ENCODE measurements around the gene DAPK1.
"Not testable (repeated sequence)": the region's sequence is repeated elsewhere in the genome, so short reads cannot be mapped to it uniquely, and the experiment has no call there.

DAPK1 gene

GRCh38 chr9:87542141-87542540 lies 44.5 kb downstream of the DAPK1 start:
- no peak for DNase-seq (ENCODE audit: low read depth in 2 of 3, low spot score in 2 of 3)

- DNase-seq (ENCODE audit: low read depth in 2 of 3, low spot score in 2 of 3), result no peak
Measured at GRCh38 chr9:87543251-87543650, 45.6 kb downstream of the DAPK1 start.

GRCh38 chr9:87545858-87546257 lies 48.2 kb downstream of the DAPK1 start:
- DNase-seq (ENCODE audit: low read depth in 2 of 3, low spot score in 2 of 3), result no peak

- no peak for DNase-seq (ENCODE audit: low read depth in 2 of 3, low spot score in 2 of 3)
Measured at GRCh38 chr9:87546704-87547103, 49.0 kb downstream of the DAPK1 start.

- no peak for DNase-seq (ENCODE audit: low read depth in 2 of 3, low spot score in 2 of 3)
Measured at GRCh38 chr9:87547671-87548081, 50.0 kb downstream of the DAPK1 start.

GRCh38 chr9:87548159-87548558 lies 50.5 kb downstream of the DAPK1 start:
- no peak for DNase-seq (ENCODE audit: low read depth in 2 of 3, low spot score in 2 of 3)

- not testable (repeated sequence) for DNase-seq (ENCODE audit: low read depth in 2 of 3, low spot score in 2 of 3)
Measured at GRCh38 chr9:87549088-87549487, 51.4 kb downstream of the DAPK1 start.

GRCh38 chr9:87549791-87550190 lies 52.1 kb downstream of the DAPK1 start:
- DNase-seq (ENCODE audit: low read depth in 2 of 3, low spot score in 2 of 3), result no peak

- no peak for DNase-seq (ENCODE audit: low read depth in 2 of 3, low spot score in 2 of 3)
Measured at GRCh38 chr9:87550253-87550954, 52.7 kb downstream of the DAPK1 start.

- no peak for DNase-seq (ENCODE audit: low read depth in 2 of 3, low spot score in 2 of 3)
Measured at GRCh38 chr9:87551772-87552217, 54.1 kb downstream of the DAPK1 start.

- DNase-seq (ENCODE audit: low read depth in 2 of 3, low spot score in 2 of 3), result no peak
Measured at GRCh38 chr9:87554171-87554910, 56.7 kb downstream of the DAPK1 start.

GRCh38 chr9:87554976-87555375 lies 57.3 kb downstream of the DAPK1 start:
- no peak for DNase-seq (ENCODE audit: low read depth in 2 of 3, low spot score in 2 of 3)

GRCh38 chr9:87556039-87556438 lies 58.4 kb downstream of the DAPK1 start:
- no peak for DNase-seq (ENCODE audit: low read depth in 2 of 3, low spot score in 2 of 3)

GRCh38 chr9:87556821-87557220 lies 59.2 kb downstream of the DAPK1 start:
- DNase-seq (ENCODE audit: low read depth in 2 of 3, low spot score in 2 of 3), result no peak

GRCh38 chr9:87557996-87558395 lies 60.3 kb downstream of the DAPK1 start:
- DNase-seq (ENCODE audit: low read depth in 2 of 3, low spot score in 2 of 3), result no peak

GRCh38 chr9:87558606-87559190 lies 61.0 kb downstream of the DAPK1 start:
- DNase-seq (ENCODE audit: low read depth in 2 of 3, low spot score in 2 of 3), result no peak

- DNase-seq (ENCODE audit: low read depth in 2 of 3, low spot score in 2 of 3), result no peak
Measured at GRCh38 chr9:87562062-87562461, 64.4 kb downstream of the DAPK1 start.

GRCh38 chr9:87562530-87563170 lies 65.0 kb downstream of the DAPK1 start:
- DNase-seq (ENCODE audit: low read depth in 2 of 3, low spot score in 2 of 3), result no peak

- DNase-seq (ENCODE audit: low read depth in 2 of 3, low spot score in 2 of 3), result no peak
Measured at GRCh38 chr9:87564111-87564510, 66.4 kb downstream of the DAPK1 start.

GRCh38 chr9:87564791-87565241 lies 67.1 kb downstream of the DAPK1 start:
- DNase-seq (ENCODE audit: low read depth in 2 of 3, low spot score in 2 of 3), result no peak

GRCh38 chr9:87567001-87567400 lies 69.3 kb downstream of the DAPK1 start:
- no peak for DNase-seq (ENCODE audit: low read depth in 2 of 3, low spot score in 2 of 3)

- DNase-seq (ENCODE audit: low read depth in 2 of 3, low spot score in 2 of 3), result no peak
Measured at GRCh38 chr9:87567571-87567970, 69.9 kb downstream of the DAPK1 start.
